Hypothalamus (tissue), 51 donors: ENCODE measurements around the gene LRRC70.
"Not testable (repeated sequence)": the region's sequence is repeated elsewhere in the genome, so short reads cannot be mapped to it uniquely, and the experiment has no call there.

Experiments
- DNase-seq, 51 donors: peaks; one replicate each; lab custom pipeline; 2025; lab: John Stamatoyannopoulos, UW

Gene LRRC70, protein sequence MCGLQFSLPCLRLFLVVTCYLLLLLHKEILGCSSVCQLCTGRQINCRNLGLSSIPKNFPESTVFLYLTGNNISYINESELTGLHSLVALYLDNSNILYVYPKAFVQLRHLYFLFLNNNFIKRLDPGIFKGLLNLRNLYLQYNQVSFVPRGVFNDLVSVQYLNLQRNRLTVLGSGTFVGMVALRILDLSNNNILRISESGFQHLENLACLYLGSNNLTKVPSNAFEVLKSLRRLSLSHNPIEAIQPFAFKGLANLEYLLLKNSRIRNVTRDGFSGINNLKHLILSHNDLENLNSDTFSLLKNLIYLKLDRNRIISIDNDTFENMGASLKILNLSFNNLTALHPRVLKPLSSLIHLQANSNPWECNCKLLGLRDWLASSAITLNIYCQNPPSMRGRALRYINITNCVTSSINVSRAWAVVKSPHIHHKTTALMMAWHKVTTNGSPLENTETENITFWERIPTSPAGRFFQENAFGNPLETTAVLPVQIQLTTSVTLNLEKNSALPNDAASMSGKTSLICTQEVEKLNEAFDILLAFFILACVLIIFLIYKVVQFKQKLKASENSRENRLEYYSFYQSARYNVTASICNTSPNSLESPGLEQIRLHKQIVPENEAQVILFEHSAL

DNA sequence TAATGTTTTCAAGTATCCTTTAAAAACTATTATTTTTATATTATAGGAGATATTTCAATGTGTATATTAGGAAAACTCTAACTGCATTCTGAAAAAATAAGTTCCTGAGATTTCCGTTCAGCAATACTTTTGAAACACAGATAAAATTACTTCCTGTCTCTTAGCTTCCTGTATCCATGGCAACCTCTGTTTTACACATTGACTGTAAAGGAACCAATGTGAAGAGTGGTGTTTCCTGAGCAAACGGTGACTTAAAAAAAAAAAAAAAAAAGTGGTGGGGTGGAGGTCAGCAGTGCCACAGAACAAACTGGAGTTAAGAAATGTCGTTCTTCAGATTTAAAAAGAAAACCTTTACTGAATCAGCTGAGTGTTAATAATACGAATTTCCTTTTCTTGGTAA lies at the start of gene LRRC70:
Gene LRRC70, plus strand, starts transcription at position 280 of the 400 bp plus-strand sequence. CDS start 620 bp downstream, outside the sequence.
- DNase-seq, result no peak

DNA sequence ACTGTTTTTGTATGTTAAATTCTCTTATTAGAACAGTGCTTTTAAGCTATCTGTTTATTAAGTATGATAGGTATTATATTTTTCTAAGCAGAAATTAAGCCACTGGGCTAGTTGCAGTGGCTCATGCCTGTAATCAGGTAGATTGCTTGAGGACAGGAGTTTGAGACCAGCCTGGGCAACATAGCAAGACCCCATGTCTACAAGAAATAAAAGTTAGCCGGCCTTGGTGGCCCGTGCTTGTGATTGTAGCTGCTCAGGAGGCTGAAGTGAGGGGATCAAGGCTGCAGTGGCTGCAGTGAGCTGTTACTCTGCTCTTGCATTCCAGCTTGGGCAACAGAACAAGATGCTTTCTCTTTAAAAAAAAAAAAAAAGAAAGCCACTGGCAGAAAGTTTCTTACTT lies 45.0 kb upstream of the LRRC70 start:
- no peak for DNase-seq

DNA sequence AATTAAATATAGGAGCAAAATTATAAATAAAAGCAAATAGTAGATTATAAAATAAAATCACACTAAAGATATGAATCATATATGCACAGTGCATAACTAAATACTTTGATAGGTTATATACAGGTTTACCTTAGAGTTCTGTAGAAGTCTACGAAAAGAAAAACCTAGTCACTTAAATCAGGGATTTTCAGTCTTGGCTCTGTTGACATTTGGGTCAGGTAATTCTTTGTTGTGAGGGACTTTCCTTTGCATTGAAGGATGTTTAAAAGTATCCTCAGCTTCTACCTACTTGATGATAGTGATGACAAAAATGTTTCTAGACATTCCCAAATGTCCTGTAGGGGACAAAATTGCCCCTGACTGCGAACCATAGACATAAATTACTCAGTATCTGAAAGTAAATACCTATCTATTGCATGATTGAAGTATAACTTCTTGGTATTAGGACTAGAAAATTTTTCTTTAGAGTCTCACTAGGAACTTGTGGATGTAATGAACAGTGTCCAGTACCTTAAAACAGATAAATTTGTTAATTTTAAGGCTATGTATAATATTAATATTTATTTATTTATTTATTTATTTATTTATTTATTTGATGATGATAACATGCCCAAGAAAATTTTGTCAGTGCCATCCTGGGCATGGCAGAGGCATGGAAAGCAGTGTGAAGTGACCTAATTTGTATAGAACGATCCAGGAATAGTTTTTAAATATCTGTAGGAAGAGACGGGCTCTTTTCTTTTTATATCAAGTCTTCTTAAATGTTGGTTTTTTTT lies 44.0 kb upstream of the LRRC70 start:
- DNase-seq, result no peak

DNA sequence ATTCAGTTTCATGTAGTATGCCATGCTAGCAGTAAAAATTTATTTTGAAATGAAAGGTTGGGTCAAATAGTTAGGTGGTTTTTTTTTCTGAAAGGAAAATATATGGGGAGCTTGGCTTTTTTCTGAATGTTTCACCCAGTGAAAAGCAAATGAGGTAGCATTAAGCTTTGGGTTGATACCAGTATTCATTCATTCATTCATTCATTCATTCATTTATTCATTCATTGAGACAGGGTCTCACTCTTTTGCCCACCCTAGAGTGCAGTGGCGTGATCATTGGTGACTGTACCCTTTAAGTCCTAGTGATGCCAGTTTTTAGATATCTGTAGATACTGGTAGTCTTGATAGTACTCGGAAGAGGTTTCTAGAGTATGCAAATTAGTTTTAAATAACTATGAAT lies 42.4 kb upstream of the LRRC70 start:
- DNase-seq, result no peak

DNA sequence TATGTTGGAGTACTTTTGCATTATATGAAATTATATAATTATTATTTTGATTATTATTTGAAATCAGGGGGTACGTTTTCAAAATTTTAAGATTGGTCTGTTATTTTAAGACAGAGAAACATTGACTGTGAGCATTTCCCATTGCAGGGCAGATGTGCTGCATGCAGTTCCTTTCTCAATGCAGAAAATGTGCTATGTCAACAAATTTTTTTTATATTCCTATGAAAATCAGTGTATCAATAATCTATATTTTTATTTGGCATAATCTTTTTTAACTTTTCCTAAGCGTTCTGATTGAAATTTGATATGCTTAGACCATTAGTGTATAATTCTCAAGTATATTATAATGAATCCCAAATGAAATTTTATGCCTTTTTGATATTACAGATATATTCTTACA lies 41.8 kb upstream of the LRRC70 start:
- DNase-seq, result no peak

DNA sequence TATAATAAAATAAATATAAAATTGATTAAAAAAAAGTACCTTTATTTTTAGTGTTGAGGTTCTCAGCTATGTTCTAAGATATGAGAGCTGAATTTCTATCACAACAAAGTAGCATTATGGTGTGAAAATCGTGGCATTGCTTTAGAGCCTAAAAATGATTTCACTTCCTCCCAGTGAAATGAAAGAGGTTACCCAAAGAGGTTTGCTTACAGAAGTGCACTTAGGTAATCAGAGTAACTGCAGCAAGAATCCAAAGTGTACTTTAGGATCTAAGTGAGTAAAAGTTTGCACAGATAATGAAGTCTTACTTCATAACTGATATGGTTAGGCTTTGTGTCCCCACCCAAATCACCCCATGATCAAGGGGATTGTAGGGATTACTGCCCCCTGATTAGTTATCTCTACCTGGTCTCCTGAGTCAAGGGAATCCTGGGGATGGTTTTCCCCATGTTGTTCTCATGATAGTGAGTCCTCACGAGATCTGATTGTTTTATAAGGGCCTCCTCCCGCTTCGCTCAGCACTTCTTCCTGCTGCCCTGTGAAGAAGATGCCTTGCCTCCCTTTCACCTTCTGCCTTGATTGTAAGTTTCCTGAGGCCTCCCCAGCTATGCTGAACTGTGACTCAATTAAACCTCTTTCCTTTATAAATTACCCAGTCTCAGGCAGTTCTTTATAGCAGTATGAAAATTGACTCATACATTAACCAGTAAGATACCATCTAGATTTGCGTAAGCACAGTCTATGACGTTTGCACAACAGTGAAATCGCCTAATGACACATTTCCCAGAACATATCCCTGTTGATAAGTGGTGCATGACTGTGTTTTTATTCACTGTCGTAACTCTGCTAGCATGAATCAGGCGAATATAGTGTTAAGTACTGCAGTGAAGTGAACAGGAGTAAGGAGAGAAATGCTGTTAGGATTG lies 40.3 kb upstream of the LRRC70 start:
- no peak for DNase-seq

DNA sequence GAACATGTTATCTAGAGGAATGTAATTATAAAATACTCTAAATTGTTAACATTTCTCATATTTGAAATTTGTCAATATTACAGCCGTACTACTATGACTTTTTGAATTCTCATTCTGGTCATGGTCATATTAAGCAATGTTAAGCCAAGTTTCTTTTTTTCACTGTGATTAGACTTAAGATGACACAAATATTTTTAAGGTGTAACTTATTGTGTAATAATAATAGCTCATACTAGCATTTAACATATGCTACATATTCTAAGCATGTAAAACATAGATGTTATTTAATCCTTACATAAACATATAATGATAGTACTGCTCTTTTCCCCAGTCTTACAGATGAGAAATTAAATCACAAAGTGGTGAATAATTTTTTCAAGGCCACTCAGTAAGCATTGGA lies 35.9 kb upstream of the LRRC70 start:
- no peak for DNase-seq

DNA sequence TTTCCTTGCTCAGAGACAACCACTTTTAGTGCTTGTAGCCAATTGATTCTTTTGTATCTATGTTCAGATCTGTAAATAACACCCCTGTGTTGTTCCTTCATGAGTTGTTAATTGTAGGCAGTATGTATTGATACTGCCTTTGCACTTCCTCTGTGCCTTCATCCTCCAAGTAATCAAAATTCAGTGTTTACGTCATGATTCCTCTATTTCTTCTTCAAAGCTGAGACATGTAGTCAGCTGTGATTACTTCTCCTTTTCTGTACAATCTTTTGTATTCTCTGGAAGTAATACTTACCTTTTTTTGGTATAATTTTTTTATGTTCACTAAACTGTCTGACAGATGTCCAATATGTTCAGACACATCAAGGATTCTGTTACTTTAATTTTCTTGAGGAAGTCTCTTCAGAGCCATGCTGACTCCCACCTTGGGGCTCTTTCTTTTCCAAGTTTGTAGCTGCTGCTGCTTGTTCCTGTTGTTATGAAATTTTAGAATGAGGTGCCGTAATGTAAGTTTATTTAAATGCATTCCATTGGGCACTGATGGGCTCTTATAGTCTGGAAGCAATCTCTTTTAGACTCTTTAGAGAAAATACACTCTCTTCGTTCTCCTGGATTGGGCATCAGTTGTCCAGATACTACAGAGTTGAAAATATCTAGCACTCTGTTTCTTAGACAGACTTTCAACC lies 30.5 kb upstream of the LRRC70 start:
- no peak for DNase-seq

DNA sequence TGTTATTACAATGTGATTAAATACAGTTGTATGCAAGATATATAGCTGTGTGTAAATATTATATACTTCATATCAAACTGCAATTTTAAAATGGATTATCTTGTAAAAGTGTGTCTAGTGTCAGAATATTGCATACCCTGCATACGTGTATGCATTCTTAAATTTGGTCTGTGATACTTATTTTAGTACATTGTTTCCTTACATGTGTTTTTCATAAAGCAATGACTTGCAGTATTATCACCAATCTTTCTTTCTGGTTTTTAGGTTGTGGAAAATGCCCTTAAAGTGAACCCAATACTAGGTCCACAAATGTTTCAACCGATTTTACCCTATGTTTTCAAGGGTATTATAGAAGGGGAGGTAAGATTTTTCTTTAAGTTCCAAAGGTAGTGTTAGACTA lies 28.5 kb upstream of the LRRC70 start:
- DNase-seq, result no peak

DNA sequence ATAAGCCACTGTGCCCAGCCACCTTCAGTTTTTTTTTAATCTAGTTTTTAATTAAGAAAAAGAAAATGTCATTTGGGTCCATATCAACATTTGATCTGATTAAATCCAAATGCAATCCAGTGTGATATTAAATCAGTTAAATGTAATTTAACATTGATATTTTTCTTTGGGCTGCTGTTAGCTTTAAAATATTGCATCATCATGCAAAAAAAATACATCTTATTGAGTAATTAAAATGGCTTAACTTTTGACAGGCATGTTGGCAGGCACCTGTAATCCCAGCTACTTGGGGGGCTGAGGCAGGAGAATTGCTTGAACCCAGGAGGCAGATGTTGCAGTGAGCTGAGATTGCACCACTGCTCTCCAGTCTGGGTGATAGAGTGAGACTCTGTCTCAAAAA lies 22.7 kb upstream of the LRRC70 start:
- no peak for DNase-seq

DNA sequence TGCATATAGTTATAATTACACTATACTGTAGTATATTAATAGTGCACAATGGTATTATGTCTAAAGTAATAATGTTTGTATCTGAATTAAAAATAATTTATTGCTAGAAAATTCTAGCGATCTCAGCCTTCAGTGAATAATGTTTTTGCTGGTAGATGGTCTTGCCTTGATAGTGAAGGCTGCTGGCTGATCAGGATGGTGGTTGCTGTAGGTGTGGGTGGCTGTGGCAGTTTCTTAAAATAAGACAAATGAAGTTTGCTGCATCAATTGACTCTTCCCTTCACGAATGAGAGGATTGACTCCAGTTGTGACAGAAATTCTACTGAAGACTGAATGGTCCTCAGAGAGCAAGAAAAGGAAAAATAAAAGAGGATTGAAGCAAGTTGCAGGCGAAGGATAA lies 19.7 kb upstream of the LRRC70 start:
- no peak for DNase-seq

DNA sequence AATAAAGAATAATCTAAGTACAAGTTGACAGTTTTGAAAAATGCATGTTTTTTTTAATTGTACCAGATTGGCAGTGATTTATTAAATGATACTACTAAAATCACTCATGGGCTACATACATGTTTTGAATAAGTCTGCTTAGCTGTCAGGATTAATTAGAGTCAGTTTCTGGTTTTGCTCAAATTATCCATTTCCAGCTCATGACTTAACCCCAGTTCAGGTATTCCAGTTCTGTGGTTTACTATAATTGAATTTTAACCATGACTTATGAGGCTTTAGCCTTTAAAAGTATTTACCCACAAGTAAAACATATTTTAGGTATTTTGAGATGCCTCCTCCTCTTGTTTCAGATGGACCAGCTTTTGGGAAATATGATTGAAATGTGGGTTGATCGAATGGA lies 17.8 kb upstream of the LRRC70 start:
- no peak for DNase-seq

DNA sequence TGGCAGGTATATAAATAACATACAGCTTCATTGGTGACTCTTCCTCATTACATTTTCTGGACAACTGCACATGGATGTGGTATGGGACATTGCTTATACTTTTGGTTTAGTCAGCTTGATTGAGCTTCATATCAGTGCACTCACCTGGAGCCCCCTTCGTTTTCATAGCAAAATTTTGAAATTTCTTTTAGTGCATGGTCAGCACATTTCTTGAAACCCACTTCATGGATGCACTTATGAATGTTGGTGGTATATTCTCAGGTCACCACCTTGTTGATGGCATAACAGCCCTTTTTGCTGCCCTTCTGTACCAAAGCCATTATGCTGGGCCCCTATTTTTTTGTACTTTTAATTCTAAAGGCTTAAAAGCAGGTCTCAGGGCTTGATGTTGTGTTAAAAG lies 16.7 kb upstream of the LRRC70 start:
- no peak for DNase-seq

DNA sequence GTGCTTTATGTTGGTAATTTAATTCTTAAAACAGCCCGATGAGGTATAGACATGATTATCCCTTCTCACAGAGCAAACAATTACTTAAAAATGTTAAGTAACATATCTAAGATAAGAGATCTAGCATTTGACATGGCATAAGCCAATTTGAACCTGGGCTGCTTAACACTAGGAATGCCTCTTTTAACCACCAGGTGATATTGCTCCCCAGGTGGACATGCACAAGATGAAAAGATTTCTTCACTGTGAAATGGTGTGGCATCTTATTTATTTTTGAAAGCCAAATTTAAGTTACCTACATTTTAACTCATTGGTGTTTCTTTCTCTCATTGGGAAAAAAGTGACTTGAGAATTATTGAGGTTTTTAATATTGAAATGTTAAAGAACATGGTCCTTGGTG lies 15.8 kb upstream of the LRRC70 start:
- DNase-seq, result no peak

DNA sequence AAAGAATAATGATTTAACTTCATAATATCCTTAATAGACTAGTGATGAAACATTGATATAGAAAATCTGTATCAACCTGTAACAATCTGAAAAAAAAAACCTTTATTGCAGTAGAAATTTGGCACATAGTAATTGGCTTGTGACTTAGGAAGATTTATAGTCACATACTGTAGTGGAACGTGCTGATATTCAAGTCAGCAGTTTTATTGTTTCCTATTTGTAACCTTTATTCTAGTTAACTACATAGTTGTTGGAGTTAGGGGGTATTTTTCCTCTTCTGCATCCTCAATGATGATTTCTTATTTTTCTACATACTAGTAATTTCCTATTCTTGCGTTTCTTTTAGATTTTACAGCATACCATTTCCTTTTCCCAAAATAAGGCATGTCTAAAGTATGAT lies 14.5 kb upstream of the LRRC70 start:
- DNase-seq, result no peak

DNA sequence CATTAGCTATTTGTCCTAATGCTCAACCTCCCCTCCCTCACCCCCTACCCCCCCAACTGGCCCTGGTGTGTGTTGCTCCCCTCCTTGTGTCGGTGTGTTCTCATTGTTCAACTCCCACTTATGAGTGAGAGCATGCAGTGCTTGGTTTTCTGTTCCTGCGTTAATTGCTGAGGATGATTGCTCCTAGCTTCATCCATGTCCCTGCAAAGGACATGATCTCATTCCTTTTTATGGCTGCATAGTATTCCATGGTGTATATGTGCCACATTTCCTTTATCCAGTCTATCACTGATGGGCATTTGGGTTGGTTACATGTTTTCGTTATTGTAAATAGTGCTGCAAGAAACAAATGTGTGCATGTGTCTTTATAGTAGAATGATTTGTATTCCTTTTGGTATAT lies 12.9 kb upstream of the LRRC70 start:
- DNase-seq, result not testable (repeated sequence)

DNA sequence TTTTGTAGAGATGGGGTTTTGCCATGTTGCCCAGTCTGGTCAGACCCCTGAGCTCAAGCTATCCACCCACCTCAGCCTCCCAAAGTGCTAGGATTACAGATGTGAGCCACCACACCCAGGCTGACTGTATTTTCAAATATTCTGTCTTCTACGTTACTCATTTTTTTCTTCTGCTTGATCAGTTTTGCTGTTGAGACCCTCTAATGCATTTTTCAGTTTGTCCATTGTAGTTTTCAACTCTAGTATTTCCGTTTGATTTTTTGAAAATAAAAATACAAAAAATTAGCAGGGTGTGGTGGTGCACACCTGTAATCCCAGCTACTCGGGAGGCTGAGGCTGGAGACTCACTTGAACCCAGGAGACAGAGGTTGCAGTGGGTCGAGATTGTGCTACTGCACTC lies 10.5 kb upstream of the LRRC70 start:
- no peak for DNase-seq

DNA sequence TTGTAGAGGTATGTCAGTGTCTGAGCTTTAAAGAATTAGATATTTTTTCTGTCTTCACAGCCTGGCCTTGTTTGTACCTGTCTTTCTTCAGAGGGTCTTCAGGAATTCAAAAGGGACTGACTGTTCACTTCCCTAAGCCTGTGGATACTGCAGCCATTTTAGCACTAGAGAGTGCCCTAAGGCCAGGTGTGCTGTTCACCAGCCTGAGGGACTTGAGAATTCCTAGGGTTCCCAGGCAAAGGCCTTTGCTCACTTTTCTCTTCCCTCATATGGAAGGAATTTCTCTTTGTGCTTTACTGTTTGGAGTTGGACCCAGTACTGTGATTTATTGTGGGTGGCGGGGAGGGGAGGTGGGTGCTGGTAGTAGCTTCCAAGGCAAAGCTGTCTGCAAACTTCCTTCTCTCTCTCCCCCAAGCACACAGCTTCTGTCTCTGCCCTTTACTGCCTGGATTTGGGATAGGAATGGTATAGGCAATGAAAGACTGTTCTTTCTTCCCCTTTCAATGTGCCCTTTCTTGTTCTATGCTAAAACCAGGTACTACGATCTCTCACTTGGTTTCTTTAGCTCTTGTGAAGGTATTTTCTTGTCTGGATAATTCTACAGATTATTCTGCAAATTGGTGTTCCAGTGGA lies 9.7 kb upstream of the LRRC70 start:
- DNase-seq, result no peak

DNA sequence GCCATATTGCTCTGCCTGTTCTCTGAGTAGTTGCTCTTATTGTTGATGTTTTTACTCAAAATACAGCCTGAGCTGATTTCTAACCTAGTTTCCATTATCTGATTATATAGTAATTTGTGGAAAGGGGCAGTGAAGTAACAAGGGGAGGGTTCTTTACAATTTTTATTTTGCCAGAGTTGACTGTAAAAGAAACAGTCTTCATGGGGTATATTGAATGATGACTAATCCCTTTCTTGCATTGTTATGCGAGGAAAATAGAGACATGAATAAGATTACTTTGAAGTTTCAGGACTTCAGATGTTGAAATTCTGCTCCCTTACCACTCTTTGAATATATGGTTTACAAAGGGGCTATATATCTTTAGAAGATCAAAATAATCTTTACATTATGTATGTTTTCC lies 9.1 kb upstream of the LRRC70 start:
- DNase-seq, result no peak
